OCI-LY7 (cell line): ENCODE data around the gene GLS.

ENCODE experiments used
- CTCF ChIP-seq: fragments of 200-600 bp; sonication (generic); conservative IDR thresholded peaks from 2 replicates; pipeline ENCODE4 v1.5.1; 2014; ENCODE audit warnings: mild to moderate bottlenecking, antibody characterized with exemption, low read length, moderate library complexity, mixed read lengths
- EZH2phosphoT487 ChIP-seq: fragments of 200-600 bp; sonication (generic); IDR thresholded peaks from 2 replicates; pipeline ENCODE4 v1.6.1; 2018; ENCODE audit warnings: low read depth, borderline replicate concordance, mild to moderate bottlenecking, mixed run types, antibody characterized with exemption, low read length, moderate library complexity, mixed read lengths

DNA sequence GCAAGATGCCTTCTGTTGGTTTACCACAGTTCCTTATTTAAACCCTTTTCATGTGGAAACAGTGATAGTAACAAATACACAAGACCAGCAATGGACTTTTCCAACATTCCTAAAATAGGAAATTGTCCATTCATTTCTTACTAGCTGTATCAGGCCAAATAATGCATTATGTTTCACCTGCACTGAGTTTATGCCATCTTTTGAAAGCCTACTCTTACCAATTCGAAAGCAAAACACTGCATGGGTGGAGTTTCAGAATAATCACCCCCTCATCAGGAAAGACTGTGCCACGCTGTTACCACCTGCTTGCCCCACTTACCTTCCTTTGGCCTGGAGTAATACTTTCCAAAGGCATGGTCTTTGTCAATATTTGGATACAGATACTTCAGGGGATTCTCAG is 95.9 kb downstream of the GLS start:
- no peak for TF ChIP-seq CTCF
- no peak for TF ChIP-seq EZH2phosphoT487
